OCI-LY7 (cell line): ENCODE data around the gene LANCL2.

Source experiments
- CTCF ChIP-seq: fragments of 200-600 bp; sonication (generic); conservative IDR thresholded peaks from 2 replicates; pipeline ENCODE4 v1.5.1; 2014; ENCODE audit warnings: mild to moderate bottlenecking, antibody characterized with exemption, low read length, moderate library complexity, mixed read lengths
- EZH2phosphoT487 ChIP-seq: fragments of 200-600 bp; sonication (generic); IDR thresholded peaks from 2 replicates; pipeline ENCODE4 v1.6.1; 2018; ENCODE audit warnings: low read depth, borderline replicate concordance, mild to moderate bottlenecking, mixed run types, antibody characterized with exemption, low read length, moderate library complexity, mixed read lengths

- no peak for TF ChIP-seq CTCF
- no peak for TF ChIP-seq EZH2phosphoT487
Measured at GRCh38 chr7:55343002-55343781, 21.9 kb upstream of the LANCL2 start.
